HepG2 (cell line): ENCODE results near the gene ADGRE3. TPM values are rescaled to one million over a fixed set of nuclear protein-coding genes. Genes with fewer than 3 reads are reported as not detected.

Experiments used
- PPARG ChIP-seq: conservative IDR thresholded peaks from 2 replicates; pipeline ENCODE4 v1.6.1; 2016; ENCODE audit warnings: missing biosample characterization, missing genetic modification reagents
- ZNF275 ChIP-seq: sonication (generic); formaldehyde crosslinking; IDR thresholded peaks from 2 replicates; pipeline ENCODE4 v1.8.0; 2022; ENCODE audit warnings: missing genetic modification reagents, mild to moderate bottlenecking, inconsistent platforms, borderline replicate concordance
- polyA plus RNA-seq, 8 experiments: library from polyadenylated mRNA; depleted of rRNA in 3 of 8; stranded (reverse) in 7 of 8; unstranded in 1 of 8; fragments of >200 nt; fragmentation: Illumina TruSeq in 4 of 8; extraction: Trizol in 4 of 8; gene quantifications; 2 replicates each; pipeline versions ENCODE4 v1.2.1 to v1.2.3, GENCODE V29; 2011 to 2016; ENCODE audit warnings: low read depth in 4 of 8, missing spikeins in 1 of 8, mixed read lengths in 1 of 8; ENCODE audit not compliant: insufficient read depth in 1 of 8
- small RNA-seq, 3 experiments: library from RNA; depleted of rRNA; stranded (forward); fragments of <200 nt; gene quantifications; one replicate each; pipeline ENCODE3, GENCODE V24; 2012; ENCODE audit warnings: low read depth in 2 of 3, low replicate concordance in 1 of 3; ENCODE audit not compliant: insufficient read length in 3 of 3, insufficient read depth in 2 of 3
- total RNA-seq, 5 experiments: library from RNA; depleted of rRNA; stranded (reverse); fragments of >200 nt; fragmentation: Illumina TruSeq; extraction: Trizol; gene quantifications; 2 replicates each; pipeline ENCODE4 v1.2.3, GENCODE V29; 2016; ENCODE audit warnings: low read depth in 1 of 5
- TF ChIP-seq, protein P1 (sequence below): sonication (generic); formaldehyde crosslinking; IDR thresholded peaks from 2 replicates; pipeline ENCODE4 v1.8.0; 2022; ENCODE audit warnings: missing genetic modification reagents, mild to moderate bottlenecking, moderate library complexity, borderline replicate concordance

ADGRE3 gene
- total and polyA plus RNA-seq, 2 of the 13 experiments (the other 11 are each of a cell fraction or from before 2014, with no cell fraction given): not detected

- TF ChIP-seq, protein P1, sequence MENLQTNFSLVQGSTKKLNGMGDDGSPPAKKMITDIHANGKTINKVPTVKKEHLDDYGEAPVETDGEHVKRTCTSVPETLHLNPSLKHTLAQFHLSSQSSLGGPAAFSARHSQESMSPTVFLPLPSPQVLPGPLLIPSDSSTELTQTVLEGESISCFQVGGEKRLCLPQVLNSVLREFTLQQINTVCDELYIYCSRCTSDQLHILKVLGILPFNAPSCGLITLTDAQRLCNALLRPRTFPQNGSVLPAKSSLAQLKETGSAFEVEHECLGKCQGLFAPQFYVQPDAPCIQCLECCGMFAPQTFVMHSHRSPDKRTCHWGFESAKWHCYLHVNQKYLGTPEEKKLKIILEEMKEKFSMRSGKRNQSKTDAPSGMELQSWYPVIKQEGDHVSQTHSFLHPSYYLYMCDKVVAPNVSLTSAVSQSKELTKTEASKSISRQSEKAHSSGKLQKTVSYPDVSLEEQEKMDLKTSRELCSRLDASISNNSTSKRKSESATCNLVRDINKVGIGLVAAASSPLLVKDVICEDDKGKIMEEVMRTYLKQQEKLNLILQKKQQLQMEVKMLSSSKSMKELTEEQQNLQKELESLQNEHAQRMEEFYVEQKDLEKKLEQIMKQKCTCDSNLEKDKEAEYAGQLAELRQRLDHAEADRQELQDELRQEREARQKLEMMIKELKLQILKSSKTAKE (CRISPR knock-in tag): 0 out of 2 replicates have a peak, but pooled peaks have one; percentile 1
- TF ChIP-seq PPARG (CRISPR knock-in tag): no peak
- TF ChIP-seq ZNF275 (CRISPR knock-in tag): no peak
These were observed 103.6 kb downstream of the ADGRE3 start (continued) for GRCh38 chr19:14570864-14571527.

Small RNA genes lying within 50 kb of the gene (small RNA-seq; reads per million reads assigned to genes)
- gene AC022149.2 (0 reads per million in 3 experiments), gene RN7SL842P (0 reads per million in 3 experiments)

Other genes starting within 250 kb of the ADGRE3 start
- 46.5 and 54.5 TPM in 2 replicates for gene PKN1, start 241.5 kb downstream of the ADGRE3 start, total RNA-seq (2016; rRNA removed; fragmentation: Illumina TruSeq; extraction: Trizol)
- gene PKN1, start 241.5 kb downstream of the ADGRE3 start, polyA plus RNA-seq (2011; rRNA removed): 45.7 and 48.2 TPM in 2 replicates
- not detected in 2 replicates for gene PTGER1, start 199.5 kb downstream of the ADGRE3 start, total RNA-seq (2016; rRNA removed; fragmentation: Illumina TruSeq; extraction: Trizol)
- 0.13 and 0.24 TPM in 2 replicates for gene PTGER1, start 199.5 kb downstream of the ADGRE3 start, polyA plus RNA-seq (2011; rRNA removed)
- gene GIPC1, start 178.7 kb downstream of the ADGRE3 start, total RNA-seq (2016; rRNA removed; fragmentation: Illumina TruSeq; extraction: Trizol): 44.3 and 48.1 TPM in 2 replicates
- 27.1 and 32.8 TPM in 2 replicates for gene GIPC1, start 178.7 kb downstream of the ADGRE3 start, polyA plus RNA-seq (2011; rRNA removed)
- 87.5 and 101 TPM in 2 replicates for gene DNAJB1, start 156.4 kb downstream of the ADGRE3 start, total RNA-seq (2016; rRNA removed; fragmentation: Illumina TruSeq; extraction: Trizol)
- 97.3 and 108 TPM in 2 replicates for gene DNAJB1, start 156.4 kb downstream of the ADGRE3 start, polyA plus RNA-seq (2011; rRNA removed)
- gene TECR, start 145.2 kb downstream of the ADGRE3 start, total RNA-seq (2016; rRNA removed; fragmentation: Illumina TruSeq; extraction: Trizol): 25.9 and 54.9 TPM in 2 replicates
- 121 and 137 TPM in 2 replicates for gene TECR, start 145.2 kb downstream of the ADGRE3 start, polyA plus RNA-seq (2011; rRNA removed)
- gene NDUFB7, start 102.8 kb downstream of the ADGRE3 start, total RNA-seq (2016; rRNA removed; fragmentation: Illumina TruSeq; extraction: Trizol): 198 and 244 TPM in 2 replicates
- gene NDUFB7, start 102.8 kb downstream of the ADGRE3 start, polyA plus RNA-seq (2011; rRNA removed): 156 and 192 TPM in 2 replicates
- not detected in 2 replicates for gene CLEC17A, start 91.8 kb downstream of the ADGRE3 start, total RNA-seq (2016; rRNA removed; fragmentation: Illumina TruSeq; extraction: Trizol)
- not detected in 2 replicates for gene CLEC17A, start 91.8 kb downstream of the ADGRE3 start, polyA plus RNA-seq (2011; rRNA removed)
- gene ZNF333, start 15.2 kb upstream of the ADGRE3 start, total RNA-seq (2016; rRNA removed; fragmentation: Illumina TruSeq; extraction: Trizol): 3.0 and 3.4 TPM in 2 replicates
- 6.4 and 7.9 TPM in 2 replicates for gene ZNF333, start 15.2 kb upstream of the ADGRE3 start, polyA plus RNA-seq (2011; rRNA removed)
- 0.04 TPM in 1 of 2 replicates, not detected in the other for gene ADGRE2, start 103.7 kb upstream of the ADGRE3 start, total RNA-seq (2016; rRNA removed; fragmentation: Illumina TruSeq; extraction: Trizol)
- 0.03 TPM in 1 of 2 replicates, not detected in the other for gene ADGRE2, start 103.7 kb upstream of the ADGRE3 start, polyA plus RNA-seq (2011; rRNA removed)
- not detected in 2 replicates for gene OR7A5, start 160.3 kb upstream of the ADGRE3 start, total RNA-seq (2016; rRNA removed; fragmentation: Illumina TruSeq; extraction: Trizol)
- not detected in 2 replicates for gene OR7A5, start 160.3 kb upstream of the ADGRE3 start, polyA plus RNA-seq (2011; rRNA removed)
- not detected in 2 replicates for gene OR7C1, start 160.3 kb upstream of the ADGRE3 start, total RNA-seq (2016; rRNA removed; fragmentation: Illumina TruSeq; extraction: Trizol)
- not detected in 2 replicates for gene OR7C1, start 160.3 kb upstream of the ADGRE3 start, polyA plus RNA-seq (2011; rRNA removed)
- not detected in 2 replicates for gene OR7A10, start 174.1 kb upstream of the ADGRE3 start, total RNA-seq (2016; rRNA removed; fragmentation: Illumina TruSeq; extraction: Trizol)
- not detected in 2 replicates for gene OR7A10, start 174.1 kb upstream of the ADGRE3 start, polyA plus RNA-seq (2011; rRNA removed)
- not detected in 2 replicates for gene OR7A17, start 211.3 kb upstream of the ADGRE3 start, total RNA-seq (2016; rRNA removed; fragmentation: Illumina TruSeq; extraction: Trizol)
- gene OR7A17, start 211.3 kb upstream of the ADGRE3 start, polyA plus RNA-seq (2011; rRNA removed): not detected in 2 replicates